Fibroblast of pulmonary artery (primary cell): Measurements from ENCODE around the gene RASA2.
A peak's percentile ranks its signal among the peaks of the same experiment; 100 is the strongest.

Experiments used
- DNase-seq: peaks from one replicate; pipeline ENCODE4 v3.0.0-alpha.2; 2010; ENCODE audit warnings: low read depth
- H3K4me3 ChIP-seq: replicated peaks from 2 replicates; pipeline ENCODE4 v1.5.1; 2011; ENCODE audit warnings: low read depth, mild to moderate bottlenecking, control low read depth, low read length, moderate library complexity
- TF ChIP-seq, protein P1 (sequence below): IDR thresholded peaks from 2 replicates; pipeline ENCODE4 v1.5.1; 2011; ENCODE audit warnings: mild to moderate bottlenecking, control low read depth, low read length, inconsistent platforms; ENCODE audit errors: missing control alignments

RASA2 gene

DNA sequence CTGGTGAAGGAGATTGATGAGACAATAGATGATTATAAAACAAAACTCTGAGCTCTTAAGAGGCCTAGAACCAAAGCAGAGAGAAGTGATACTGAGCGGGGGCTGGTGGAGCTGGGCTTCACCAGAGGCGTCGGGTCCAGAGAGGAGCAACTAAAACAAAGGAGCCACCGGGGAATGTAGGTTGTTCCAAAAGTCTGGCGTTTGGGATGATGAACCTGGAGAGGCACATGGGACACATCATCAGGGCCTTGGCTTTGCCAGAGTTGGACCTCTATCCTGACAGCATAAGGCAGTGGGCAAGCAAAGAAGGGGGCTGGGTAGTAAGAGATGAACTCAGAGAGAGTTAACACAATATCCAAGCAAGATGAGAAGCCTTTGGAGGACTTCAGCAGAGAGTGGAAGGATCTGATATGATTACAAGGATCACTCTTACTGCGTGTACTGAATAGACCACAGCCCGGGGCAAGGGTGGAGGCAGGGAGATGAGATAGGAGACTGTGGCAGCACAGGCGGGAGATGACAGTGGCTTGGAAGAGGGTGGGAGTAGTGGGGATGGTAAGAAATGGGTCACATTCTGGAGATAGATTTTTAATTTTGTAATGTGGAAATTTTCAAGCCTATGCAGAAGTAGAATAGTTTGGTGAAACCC lies 36.0 kb upstream of the RASA2 start:
- H3K4me3 ChIP-seq, result no peak overlapping the region
- TF ChIP-seq, protein P1, sequence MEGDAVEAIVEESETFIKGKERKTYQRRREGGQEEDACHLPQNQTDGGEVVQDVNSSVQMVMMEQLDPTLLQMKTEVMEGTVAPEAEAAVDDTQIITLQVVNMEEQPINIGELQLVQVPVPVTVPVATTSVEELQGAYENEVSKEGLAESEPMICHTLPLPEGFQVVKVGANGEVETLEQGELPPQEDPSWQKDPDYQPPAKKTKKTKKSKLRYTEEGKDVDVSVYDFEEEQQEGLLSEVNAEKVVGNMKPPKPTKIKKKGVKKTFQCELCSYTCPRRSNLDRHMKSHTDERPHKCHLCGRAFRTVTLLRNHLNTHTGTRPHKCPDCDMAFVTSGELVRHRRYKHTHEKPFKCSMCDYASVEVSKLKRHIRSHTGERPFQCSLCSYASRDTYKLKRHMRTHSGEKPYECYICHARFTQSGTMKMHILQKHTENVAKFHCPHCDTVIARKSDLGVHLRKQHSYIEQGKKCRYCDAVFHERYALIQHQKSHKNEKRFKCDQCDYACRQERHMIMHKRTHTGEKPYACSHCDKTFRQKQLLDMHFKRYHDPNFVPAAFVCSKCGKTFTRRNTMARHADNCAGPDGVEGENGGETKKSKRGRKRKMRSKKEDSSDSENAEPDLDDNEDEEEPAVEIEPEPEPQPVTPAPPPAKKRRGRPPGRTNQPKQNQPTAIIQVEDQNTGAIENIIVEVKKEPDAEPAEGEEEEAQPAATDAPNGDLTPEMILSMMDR, result no peak
- DNase-seq, result no peak

DNA sequence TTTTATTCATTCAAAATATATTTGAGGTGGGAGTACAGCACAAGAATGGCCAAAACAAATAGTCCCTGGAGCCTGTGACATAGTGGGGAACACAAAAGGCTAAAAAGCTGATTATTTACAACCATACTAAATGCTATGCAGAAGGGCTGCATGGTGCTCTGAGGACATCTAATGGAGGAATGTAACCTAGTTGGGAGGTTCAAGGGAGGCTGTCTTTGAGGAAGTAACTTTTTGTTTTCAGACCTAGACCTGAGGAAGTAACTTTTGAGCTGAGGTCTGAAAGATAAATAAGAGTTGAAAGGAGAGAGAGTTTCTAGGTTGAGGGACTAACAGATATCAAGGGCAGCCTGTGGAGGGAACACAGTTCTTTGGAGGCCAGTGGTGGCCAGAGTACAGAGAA lies 34.8 kb upstream of the RASA2 start:
- peak; percentile 87 for DNase-seq
- TF ChIP-seq, protein P1, result peak; percentile 78
- no peak overlapping the region for H3K4me3 ChIP-seq

DNA sequence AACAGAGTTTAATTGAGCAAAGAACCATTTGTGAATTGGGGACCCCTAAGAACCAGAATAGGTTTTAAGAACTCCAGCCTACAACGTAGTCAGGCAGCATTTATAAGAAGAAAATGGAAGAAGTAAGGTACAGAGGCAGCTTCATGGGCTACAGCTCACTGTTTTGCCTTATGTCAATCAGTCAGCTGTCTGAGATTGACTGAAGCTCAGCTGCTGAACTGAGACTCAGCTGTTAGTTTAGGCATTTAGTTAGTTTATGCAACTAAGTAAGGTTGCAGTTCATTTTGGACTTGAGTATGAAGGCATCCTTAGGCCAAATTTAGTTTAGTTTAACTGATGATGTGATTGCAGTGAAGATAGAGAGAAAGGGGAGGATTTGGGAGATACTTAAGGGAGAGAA lies 34.1 kb upstream of the RASA2 start:
- DNase-seq, result no peak
- H3K4me3 ChIP-seq, result no peak overlapping the region
- TF ChIP-seq, protein P1, result no peak

DNA sequence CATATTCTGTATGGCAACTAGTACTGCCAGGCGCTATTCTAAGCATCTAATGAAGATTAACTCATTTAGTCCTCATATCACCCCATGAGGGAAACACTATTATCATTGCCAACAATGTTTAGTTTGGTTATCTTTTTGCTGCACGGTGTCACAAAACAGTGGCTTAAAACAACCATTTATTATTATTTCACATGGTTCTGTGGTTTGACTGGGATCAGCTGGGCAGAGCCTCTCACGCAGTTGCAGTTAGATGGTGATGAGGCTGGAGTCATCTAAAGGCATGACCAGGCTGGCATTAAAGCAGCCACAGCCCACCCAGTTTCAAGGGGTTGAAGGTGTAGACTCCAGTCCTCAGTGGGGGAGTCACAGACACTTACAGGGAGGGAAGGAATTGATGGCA lies 32.8 kb upstream of the RASA2 start:
- TF ChIP-seq, protein P1, result no peak
- no peak for DNase-seq
- no peak overlapping the region for H3K4me3 ChIP-seq

DNA sequence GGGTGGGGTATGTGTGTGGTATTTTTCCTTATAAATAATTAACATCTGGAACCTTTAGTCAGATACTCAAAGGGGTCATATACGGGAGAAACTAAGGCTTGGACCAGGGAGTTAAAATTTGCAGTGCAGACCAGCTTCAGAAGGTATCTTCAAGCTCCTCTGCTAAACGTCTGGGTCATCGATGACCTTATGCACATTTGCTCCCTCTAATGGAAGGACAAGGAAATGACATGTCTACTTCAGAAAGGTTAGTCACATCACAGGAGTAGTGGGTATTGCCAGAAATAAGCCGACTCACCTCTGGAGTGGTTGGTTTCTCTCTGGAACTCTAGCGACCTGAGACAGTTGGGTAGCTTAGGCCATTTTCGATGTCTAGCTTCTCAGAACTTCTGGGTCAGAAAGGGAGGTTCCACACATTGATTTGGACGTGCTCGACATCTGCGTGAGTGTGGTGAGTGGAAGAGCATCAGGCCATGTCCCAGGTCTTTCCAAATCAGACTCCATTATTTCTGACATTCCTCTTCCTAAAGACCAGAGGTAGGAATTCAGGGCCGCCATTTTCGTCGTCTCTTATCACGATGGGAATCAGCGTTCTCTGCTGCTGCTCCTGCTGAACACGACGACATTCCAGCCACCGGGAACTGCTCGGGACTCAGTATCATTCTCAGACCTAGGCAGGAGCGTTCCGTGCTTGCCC lies 31.8 kb upstream of the RASA2 start:
- no peak overlapping the region for H3K4me3 ChIP-seq
- peak; percentile 89 for DNase-seq
- TF ChIP-seq, protein P1, result peak; percentile 80

DNA sequence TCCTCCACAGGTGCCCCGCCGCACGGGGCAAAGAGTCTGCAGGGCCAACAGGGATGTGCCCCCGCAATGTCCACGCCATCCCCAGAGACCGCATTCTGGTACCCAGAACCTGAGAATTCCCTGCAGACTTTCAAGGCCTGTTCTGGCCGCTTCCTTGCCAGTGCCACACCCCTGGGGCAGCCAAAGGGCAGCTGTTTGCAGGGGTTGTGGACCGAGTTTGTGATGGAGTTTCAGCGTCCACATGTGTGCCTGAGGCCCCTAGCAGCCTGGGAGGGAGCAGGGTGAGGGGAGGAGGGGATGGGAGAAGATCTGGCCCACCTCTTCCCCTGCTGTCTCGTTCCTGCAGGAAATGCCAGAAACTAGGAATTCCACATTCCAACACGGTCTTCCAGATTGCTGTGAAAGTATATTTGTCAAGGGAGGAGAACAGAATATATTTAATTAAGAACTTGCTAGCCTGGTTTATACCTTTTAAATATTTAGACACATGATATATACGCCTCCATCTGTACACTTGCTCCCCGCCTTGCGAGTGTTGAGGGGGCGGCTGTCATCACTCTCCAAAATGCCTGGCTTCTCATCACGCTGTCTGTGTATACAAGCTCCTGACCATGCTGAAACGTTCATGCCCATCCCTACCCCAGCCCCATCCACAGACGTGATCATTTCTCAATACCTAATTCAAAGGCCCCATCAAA lies 31.1 kb upstream of the RASA2 start:
- TF ChIP-seq, protein P1, result no peak
- no peak for DNase-seq
- no peak overlapping the region for H3K4me3 ChIP-seq
